Activated T-cell treated with anti-CD3 and anti-CD28 coated beads for 48 hours (primary cell): ENCODE data around the gene NIPAL1.
"Not testable (repeated sequence)": the region's sequence is repeated elsewhere in the genome, so short reads cannot be mapped to it uniquely, and the experiment has no call there.

Source experiments
- DNase-seq: peaks from one replicate; pipeline ENCODE4 v3.0.0-alpha.2; 2020; ENCODE audit warnings: low read depth

Gene NIPAL1

DNA sequence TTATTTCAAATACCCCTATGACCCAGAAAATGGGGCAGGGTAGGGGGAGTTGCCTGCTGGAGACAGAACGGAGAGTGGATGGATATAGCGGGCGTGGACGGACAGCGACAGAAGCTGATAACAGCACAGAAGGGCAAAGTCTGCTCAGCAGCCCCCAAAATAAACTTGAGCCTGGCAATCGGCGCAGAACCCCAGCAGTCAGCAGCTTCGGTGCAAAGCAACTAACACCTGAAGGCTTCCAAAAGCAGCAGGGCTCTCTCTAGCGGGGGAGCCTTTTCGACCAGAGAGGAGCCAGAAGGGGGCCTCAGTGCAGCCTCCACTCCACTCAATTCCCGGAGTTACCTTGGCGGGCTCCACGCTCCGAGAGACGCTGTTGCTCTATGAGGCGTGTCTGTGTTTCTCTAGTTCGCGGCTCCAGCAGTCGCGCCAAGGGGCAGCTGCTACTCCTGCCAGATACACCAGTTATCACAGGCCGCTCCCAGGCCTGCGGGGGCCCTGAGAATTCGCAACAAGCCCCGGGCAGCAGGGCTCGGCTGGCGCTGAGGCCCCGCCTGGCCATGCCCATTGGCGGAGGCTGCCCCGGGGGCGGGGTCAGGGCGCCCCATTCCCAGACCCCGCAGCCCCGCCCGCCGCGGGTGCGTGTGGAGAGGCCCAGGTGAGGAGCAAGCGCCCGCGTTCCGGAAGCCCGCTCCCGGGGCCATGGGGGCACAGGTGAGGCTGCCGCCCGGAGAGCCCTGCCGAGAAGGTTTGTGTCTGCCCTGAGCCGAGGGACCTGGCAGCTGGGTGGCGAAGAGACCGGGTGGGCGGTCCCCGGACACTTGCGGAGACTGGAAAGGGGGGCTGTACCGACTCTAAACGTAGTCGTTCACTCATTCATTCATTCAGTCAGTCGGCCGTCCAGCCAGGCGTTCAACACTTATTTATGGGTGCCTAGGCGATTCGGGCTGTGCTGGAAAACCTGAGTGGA is at the start of gene NIPAL1, which contains the start of gene CNGA1:
TSS of gene NIPAL1 (plus strand) at position 632 of the 967 bp plus-strand sequence. CDS start at position 700, 68 bp downstream.
TSS of gene CNGA1 (minus strand) at position 541 of the 967 bp plus-strand sequence. CDS start 63,992 bp downstream, outside the sequence.
- DNase-seq, result peak; percentile 72

DNA sequence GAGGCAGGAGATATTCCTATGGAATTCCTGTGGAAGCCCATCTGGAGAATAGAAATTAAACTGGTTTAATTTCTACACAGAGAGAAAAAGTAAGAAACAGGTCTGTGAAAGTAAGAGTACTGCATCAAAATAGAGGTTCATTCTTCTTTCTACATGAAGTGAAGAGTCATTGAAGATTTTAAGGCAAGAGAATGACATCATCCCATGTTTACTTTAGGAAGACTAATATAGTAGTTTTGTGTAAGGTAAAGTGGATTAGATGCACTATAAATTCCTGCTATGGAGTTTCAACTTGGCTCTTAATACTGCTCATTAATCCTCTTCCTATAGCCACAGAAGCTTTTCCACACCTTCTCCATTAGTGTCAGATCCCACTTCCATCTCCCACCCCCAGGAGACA is 47.7 kb upstream of the NIPAL1 start:
- DNase-seq, result no peak

DNA sequence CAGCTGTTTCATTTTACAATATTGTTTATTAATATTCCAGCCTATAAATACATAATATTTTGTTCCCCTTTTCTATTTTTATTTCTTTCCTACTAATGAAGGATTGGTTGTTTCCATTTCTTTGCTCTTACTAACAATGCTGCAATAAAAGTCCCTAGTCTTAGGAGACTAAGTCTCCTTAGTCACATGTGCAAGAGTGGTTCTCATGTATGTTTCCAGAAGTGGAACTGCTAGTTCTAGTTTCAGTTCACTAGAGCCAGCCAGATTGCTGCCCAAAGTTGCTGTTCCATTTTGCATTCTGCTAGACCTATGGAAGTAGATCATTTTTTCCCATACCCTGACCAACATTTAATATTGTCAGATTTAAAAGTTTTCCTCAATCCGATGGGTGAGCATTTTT is 44.4 kb upstream of the NIPAL1 start:
- DNase-seq, result no peak

DNA sequence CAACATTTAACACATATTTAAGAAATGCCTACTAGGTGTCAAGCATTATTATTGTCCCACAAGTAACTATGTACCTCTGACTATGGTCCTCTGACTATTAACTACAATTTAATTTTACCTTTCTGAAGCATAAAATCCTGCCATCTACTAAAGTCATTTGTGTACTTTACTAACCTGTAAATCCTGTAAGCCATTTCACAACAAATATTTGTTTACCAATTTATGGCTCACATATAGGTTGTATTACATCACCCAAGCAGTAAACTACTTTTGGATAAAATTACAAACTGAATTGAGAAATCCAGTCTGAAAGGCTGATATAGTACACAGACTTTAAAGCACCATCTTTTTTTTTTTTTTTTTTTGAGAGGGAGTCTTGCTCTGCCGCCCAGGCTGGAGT is 43.9 kb upstream of the NIPAL1 start:
- DNase-seq, result no peak

DNA sequence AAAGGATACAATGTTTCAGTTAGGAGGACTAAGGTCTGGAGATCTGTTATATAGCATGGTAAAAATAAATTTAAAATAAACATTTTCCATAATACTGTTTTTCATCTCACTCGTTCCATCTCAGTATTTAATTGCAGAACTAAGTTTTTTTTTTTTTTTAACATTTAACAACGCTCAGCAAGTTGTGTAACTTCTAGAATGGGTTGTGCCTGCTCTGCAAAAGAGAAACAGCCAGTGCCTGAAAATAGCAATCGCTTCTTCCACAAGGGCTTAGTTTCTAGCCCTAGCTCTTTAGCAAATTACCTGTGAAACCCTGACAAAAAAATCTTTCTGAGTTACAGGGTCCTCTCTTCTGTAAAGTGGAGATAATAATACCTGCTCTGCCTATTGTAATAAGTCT is 42.0 kb upstream of the NIPAL1 start:
- no peak for DNase-seq

DNA sequence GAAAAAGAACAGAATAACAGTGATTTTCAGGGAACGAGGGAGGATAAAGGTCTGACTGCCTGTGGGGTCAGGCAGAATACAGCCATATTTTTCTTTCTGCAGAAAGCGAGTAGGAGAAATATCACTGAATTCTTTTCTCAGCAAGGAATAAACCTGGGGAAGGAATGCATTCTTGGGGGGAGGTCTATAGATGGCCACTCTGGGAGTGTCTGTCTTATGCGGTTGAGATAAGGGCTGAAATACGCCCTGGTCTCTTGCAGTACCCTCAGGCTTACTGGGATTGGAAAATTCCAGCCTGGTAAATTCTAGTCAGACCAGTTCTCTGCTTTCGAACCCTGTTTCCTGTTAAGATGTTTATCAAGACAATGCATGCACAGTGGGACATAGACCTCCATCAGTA is 26.4 kb upstream of the NIPAL1 start:
- DNase-seq, result no peak

DNA sequence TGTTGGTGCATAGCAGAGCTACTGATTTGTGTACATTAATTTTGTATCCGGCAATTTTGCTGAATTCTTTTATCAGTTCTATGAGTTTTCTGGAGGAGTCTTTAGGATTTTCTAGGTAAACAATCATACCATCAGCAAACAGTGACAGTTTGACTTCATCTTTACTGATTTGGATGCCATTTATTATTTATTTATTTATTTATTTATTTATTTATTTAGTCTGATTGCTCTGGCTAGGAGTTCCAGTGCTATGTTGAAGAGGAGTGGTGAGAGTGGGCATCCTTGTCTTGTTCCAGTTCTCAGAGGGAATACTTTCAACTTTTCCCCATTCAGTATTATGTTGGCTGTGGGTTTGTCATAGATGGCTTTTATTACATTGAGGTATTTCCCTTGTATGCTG is 24.1 kb upstream of the NIPAL1 start:
- not testable (repeated sequence) for DNase-seq

DNA sequence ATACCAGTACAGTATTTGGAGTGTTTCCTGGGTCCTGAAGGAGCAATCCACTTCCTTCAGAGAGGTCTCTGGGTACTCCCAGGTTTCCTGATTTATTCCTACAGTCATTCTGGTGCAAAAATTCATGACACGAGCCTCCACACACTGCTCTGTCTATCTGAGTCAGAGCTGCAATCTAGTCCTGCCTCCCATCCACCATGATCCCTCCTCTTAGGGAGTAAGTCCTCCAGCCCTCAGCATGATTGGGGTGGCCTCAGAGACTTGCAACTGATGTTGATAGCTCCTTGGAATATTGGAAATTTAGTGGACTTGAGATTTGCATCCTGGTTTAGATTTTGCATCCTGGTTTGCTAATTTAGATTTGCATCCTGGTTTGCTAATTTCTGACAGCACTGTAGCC is 20.6 kb upstream of the NIPAL1 start:
- no peak for DNase-seq

DNA sequence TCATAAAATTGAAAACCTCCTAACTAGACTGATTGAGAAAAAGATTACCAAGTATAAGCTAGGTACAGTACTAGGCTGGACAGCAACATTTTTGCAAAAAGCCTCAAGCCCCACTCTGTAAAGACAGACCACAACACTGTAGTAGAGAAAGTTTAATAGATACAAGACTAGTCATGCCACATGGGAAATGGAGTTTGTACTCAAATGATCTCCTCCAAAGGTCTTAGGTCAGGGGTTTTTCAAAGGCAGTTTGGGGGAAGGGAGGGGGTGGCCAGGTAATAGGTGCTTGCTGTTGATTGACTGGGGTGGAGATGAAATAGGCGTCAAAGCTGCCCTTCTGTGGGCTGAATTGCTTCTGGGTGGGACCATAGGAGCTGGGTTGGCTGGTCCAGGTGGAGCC is 14.3 kb upstream of the NIPAL1 start:
- no peak for DNase-seq

DNA sequence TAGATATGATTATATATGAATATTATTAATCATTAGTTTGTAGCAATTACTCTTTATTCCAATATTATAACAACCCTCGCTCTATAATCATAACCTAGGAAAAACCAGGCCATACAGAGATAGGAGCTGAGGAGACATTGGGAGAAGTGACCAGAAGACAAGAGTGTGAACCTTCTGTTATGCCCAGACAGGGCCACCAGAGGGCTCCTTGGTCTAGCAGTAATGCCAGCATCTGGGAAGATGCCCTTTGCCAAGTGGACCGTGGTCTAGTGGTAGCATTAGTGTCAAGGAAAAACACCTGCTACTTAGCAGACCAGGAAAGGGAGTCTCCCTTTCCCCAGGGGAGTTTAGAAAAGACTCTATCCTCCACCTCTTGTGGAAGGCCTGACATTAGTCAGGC is 13.0 kb upstream of the NIPAL1 start:
- DNase-seq, result peak; percentile 8

DNA sequence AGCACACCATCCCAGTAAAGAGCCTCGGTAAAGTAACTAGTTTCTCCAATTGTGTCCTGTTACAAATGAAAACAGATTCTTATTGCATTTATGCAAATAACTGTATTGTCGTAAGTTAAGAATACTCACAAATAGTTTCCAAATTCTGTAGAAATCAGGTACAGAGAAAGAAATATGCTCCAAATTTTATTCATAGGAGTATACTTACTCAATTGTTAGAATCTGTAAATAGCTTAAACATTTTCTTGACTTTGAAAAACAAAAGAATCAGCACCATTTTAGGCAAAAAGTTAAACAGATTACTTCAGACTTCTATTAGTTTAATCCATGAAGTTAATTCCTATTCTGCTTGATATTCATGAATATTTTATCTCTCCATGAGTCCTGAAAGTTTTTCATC is 10.8 kb upstream of the NIPAL1 start:
- no peak for DNase-seq

DNA sequence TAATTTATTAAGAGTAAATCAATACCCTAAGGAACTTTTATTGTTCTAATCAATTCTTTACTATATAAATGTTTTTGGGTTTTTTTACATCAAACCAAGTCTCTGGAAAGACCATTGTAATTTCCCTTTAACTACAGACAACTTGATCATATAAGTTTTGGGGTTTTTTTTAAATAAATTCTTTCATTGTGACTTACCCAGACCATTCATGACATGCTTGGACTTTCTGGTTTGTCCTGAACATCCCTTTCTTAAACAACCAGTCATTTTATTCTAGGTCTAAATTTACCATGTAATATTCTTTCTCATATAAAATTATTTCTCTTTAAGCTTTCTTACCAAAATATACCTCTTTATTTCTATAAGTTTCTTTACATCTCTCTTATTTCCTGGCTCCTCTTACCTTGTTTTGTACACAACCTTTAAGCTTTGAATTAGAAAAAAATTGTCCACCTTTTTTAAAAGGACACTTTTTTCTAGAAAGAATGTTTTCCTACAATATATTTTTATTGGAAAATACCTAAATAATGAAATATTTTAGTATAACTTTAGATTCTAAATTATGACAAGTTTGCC is 8.5 kb upstream of the NIPAL1 start:
- no peak for DNase-seq

DNA sequence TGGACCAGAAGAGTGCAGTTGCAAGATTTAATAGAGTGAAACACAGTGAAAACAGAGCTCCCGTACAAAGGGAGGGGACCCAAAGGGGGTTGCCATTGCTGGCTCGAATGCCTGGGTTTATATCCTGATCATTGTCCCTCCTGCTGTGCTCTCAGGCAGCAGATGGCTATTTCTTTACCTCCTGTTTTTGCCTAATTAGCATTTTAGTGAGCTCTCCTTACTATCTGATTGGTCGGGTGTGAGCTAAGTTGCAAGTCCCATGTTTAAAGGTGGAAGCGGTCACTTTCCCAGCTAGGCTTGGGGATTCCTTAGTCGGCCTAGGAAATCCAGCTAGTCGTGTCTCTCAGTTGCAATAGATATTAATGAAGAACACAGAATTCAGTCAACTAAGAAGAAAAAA is 5.7 kb upstream of the NIPAL1 start:
- DNase-seq, result not testable (repeated sequence)

DNA sequence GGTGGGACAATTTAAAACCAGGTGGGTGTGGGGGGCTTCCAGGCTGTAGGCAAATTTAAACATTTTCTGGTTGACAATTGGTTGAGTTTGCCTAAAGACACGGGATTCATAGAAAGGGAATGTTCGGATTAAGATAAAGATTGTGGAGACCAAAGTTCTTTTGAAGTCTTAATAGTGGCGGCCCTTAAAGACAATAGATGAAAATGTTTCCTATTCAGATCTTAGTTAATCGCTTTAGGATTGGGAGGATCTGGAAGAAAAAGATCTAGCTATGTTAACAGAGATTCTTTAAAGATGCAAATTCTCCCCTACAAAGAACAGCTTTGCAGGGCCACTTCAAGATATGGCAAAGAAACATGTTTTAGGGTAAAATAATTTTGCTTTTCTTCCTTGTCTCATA is 4.8 kb upstream of the NIPAL1 start:
- DNase-seq, result no peak

DNA sequence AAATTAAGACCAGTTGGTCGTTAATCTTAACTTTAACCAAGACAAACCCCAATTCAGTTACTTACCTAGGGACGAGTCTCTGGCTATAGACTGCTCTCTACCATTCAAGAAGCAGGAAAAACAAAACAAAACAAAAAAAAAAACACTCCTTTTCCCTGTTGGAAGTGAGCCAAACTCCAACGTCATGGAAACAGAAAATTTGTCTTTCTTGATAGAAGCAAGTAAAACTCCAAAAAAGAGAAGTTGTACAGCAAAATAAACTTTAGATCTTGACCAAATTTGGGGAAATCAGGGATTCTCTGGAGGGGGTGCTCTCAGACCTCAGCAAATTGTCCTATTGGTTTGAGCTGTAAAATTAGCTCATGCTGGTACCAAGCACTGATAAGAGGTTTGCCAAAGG is 3.7 kb upstream of the NIPAL1 start:
- no peak for DNase-seq

DNA sequence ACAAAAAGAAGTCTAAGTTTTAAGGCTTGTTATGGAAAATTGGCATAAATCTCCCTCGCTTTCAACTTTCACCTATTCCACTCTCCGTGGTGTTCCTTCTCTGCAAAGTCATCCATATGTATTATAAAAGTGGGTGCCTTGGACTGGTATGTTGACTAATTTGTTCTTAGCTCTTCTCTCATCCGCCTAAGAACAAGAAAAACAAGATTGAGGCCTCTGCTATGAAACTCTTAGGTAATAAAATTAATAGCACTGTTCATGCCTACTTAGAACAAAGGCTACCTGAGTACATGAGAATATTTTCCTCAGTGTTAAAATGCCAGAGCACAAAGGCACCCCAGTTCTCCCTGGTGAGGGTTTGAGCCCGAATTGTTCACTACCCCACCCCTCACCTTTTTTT is 1.4 kb upstream of the NIPAL1 start:
- no peak for DNase-seq

DNA sequence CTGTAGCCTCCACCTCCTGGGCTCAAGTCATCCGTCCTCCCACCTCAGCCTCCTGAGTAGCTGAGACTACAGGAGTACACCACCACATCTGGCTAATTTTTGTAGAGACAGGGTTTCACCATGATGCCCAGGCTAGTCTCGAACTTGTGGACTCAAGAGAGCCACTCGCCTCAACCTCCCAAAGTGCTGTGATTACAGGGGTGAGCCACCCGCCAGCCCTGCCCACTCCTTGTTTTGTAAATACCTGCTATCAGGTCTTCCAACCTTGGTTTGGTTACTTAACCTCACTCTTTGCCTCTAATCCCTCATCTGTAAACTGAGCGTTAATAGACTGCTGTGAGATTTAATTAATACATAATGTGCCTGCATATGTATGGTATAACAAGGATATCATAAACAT is 894 bp upstream of the NIPAL1 start:
- DNase-seq, result no peak

DNA sequence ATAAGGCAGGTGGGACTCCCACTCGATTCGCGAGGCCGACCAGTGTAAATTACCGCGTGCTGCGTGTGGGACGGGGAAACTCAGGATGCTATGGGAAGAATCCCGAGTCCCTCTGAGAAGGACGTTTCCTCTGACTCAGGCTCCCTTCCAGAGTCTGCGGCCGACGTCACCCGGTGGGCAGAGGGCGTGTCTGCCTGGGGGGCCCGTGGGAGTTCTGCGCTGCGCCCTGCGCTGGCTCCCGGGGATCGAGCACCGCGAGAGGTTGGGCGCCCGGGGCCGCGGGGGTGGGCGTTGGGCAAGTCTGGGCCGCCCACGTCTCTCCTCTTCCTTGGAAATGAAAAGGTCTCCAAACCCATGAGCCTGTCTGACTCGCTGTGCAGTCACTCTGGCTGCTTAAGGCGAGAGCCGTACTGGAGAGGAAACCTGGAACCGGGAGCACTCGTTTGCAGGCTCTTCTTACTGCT is 568 bp downstream of the NIPAL1 start:
- peak; percentile 49 for DNase-seq

DNA sequence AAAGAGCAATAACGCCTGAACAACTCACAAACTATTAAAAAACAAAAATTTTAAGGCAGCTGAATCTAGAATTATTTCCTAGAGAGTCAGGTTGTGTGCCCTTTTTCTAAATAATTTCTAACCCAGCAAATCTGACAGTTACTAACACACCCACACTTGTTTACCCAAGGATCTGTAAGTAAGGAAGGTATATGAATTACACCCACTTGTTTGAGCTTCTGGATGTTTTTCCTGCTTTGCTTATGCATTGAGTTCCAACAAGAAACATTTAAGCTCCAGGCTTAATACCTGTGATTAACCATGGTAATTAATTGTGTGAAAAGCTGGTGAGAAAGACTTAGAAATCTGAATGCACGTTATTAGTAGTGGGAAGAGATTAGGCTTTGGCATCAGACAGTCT is 1.5 kb downstream of the NIPAL1 start:
- DNase-seq, result no peak

DNA sequence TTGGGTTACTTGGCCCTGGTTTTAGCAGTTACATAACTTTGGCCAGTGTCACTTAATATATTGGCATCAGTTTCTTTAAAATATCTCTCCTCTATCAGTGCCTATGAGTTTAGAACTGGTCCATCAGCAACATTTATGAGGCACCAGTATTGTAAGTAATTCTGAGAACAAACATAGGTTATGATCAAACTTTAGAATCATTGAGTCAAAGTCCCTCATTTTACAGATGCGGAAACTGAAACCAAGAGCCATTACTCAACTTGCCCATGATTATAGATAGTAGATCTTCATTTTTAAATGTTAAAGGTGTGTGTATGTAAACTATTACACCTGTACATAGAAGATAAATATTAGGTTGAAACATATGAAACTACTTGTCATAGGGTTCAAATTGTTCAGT is 4.5 kb downstream of the NIPAL1 start:
- DNase-seq, result no peak

DNA sequence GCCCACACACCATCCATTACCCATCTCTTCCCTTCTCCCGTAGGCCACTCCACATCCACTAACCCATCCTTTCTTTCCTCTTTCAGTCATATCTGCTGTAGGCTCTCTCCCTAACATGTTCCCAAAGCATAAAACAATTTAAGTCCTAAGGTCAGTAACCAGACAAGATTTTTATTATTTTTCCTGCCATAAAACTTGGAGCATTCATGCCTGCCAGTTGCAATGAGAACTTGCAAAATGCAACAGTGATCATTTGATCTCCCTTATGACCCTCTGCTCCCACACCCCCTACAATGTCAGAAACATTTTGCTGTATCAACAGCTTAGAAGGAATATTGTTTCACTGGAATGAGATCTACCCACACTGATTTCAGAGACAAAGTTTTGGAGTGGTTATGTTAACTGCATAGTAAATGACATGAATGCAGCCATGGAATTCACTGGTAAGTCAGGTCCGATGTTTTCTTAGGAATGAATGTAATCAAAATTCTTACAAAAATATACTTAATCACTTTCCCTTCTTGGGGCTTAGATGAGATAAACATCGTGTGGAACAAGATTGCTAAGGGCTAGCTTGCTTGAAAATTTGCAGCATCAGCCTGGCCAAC is 5.7 kb downstream of the NIPAL1 start:
- no peak for DNase-seq

DNA sequence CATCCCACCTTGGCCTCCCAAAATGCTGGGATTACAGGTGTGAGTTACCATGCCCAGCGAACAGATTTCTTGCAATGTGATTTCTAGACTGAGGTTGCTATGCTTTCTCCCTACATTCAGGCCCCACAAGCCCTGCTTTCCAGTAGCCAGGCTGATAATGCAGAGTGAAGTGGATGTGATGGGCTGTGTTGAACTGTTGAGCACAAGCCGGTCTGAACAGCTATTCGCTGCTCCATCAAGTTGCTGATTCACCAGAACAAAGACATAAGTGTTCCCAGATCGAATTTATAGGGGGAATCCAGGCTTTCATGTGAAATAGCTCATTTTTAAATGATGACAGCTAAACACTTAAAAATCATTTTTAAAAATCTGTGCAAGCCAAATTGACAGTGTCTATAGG is 8.0 kb downstream of the NIPAL1 start:
- DNase-seq, result no peak

DNA sequence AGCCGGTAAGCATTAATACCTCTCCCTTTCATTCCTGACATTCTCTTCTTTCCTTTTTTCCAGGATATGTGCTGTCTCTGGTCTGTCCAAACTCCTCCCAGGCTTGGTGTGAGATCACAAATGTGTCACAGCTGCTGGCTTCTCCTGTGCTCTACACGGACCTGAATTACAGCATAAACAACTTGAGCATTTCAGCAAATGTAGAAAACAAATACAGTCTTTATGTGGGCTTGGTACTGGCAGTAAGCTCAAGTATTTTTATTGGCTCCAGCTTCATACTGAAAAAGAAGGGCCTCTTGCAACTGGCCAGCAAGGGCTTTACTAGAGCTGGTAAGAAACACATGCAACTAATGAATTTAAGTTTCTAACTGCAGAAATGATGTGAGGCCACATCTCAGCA is 8.4 kb downstream of the NIPAL1 start:
- DNase-seq, result no peak
